Measurements from ENCODE around the gene CYTL1. TPM values are rescaled to one million over a fixed set of nuclear protein-coding genes. Genes with fewer than 3 reads are reported as not detected.

The CYTL1 gene
- total RNA-seq, 2 donors from 2014 or later: 2.2 to 3.7 TPM

DNA sequence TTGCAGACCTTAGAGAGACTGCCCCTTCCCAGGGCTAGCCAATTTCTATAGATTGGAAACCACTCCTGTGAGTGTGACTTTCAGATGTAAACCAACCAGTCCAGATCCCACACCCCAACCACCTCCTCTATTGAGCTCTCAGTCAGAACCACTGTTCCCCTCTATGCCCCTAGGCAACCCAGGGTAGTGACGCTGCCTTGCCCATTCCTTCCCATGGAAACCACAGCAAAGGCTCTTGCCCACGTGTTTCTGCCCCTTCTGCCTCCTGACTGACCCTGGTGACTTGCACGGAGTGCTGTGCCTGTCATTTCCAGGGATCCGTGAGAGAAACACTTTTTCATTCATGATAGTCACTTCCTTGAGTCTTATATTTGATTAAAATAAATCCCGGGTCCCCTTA lies 32.4 kb downstream of the CYTL1 start:
- Histone ChIP-seq H3K36me3 (ENCODE audit: control insufficient read depth, insufficient read depth, low read length) (no peaks in the 10 kb centered on the region), H3K27ac (ENCODE audit: low read depth, low read length) (no peak overlapping the region), H3K9ac (ENCODE audit: extremely low read depth, low read length, poor library complexity, severe bottlenecking) (no peak overlapping the region), H3K4me1 (ENCODE audit: control insufficient read depth, insufficient read depth, low read length) (no peaks in the 10 kb centered on the region), H3K4me3 (ENCODE audit: low read length) (no peak overlapping the region), H3K9me3 (ENCODE audit: control insufficient read depth, low read length) (no peaks in the 10 kb centered on the region), H3K27me3 (ENCODE audit: control insufficient read depth, insufficient read depth, low read length, poor library complexity, severe bottlenecking) (no peaks in the 10 kb centered on the region)
- no peaks in the 10 kb centered on the region for H3K36me3 Mint-ChIP-seq (ENCODE audit: low read depth)
- H3K27me3 Mint-ChIP-seq (ENCODE audit: insufficient read depth): no peaks in the 10 kb centered on the region
- 80 to 87% methylated on average over 4 to 5 of the region's 5 CpGs for WGBS, 2 experiments (ENCODE audit: insufficient coverage in 1 of 2, insufficient read length in 1 of 2)
- H3K27ac Mint-ChIP-seq: no peak overlapping the region
- no peaks in the 10 kb centered on the region for H3K9me3 Mint-ChIP-seq
- TF ChIP-seq CTCF (conservative IDR thresholded peaks at IDR 0.05): no peak
- DNase-seq: no peak
- no peak overlapping the region for H3K4me3 Mint-ChIP-seq
- H3K4me1 Mint-ChIP-seq: no peaks in the 10 kb centered on the region

DNA sequence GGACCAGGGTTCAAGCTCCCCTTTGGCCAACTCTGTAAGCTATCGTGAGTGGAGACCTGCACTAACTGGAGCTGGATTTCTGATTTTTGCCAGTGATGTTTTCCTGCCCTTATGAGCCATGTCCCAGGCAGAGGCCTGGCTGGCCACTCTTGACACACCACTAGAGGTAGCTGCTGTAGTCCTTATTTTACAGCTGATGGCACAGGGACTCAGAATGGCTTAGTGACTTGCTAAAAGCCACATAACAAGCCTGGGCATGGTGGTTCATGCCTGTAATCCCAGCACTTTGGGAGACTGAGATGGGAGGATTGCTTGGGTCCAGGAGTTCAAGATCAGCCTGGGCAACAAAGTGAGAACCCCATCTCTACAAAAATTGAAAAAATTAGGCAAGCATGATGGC lies 33.4 kb downstream of the CYTL1 start:
- no peaks in the 10 kb centered on the region for H3K4me1 Mint-ChIP-seq
- Histone ChIP-seq H3K4me1 (ENCODE audit: control insufficient read depth, insufficient read depth, low read length) (no peaks in the 10 kb centered on the region), H3K9me3 (ENCODE audit: control insufficient read depth, low read length) (no peaks in the 10 kb centered on the region), H3K36me3 (ENCODE audit: control insufficient read depth, insufficient read depth, low read length) (no peaks in the 10 kb centered on the region), H3K27me3 (ENCODE audit: control insufficient read depth, insufficient read depth, low read length, poor library complexity, severe bottlenecking) (no peaks in the 10 kb centered on the region), H3K4me3 (ENCODE audit: low read length) (no peak overlapping the region), H3K9ac (ENCODE audit: extremely low read depth, low read length, poor library complexity, severe bottlenecking) (no peak overlapping the region), H3K27ac (ENCODE audit: low read depth, low read length) (no peak overlapping the region)
- peak; percentile 67 for TF ChIP-seq CTCF (conservative IDR thresholded peaks at IDR 0.05)
- H3K27me3 Mint-ChIP-seq (ENCODE audit: insufficient read depth): no peaks in the 10 kb centered on the region
- no peak overlapping the region for H3K4me3 Mint-ChIP-seq
- peak; percentile 69 for DNase-seq
- 80 to 82% methylated on average over 1 of the region's 1 CpG for WGBS, 2 experiments (ENCODE audit: insufficient coverage in 1 of 2, insufficient read length in 1 of 2)
- H3K27ac Mint-ChIP-seq: no peak overlapping the region
- no peaks in the 10 kb centered on the region for H3K9me3 Mint-ChIP-seq
- no peaks in the 10 kb centered on the region for H3K36me3 Mint-ChIP-seq (ENCODE audit: low read depth)

DNA sequence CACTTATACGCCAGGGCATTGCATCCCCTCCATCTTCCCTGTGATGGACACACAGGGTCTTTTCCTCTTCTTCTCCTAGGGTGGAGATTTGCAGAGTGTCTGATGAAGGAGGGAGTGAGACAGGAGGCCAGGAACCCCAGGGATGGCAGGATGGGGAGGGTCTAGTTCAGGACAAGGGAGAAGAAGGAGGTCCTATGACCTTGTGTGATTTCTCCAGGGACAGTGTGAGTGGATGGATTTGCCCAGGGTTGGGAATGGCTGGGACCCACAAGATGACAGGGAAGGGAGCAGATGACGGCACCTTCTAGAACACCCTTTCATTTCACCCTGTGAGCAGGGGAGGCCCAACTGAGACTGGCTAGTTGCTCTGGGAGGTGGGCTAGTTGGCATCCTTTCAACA lies 34.2 kb downstream of the CYTL1 start:
- Histone ChIP-seq H3K36me3 (ENCODE audit: control insufficient read depth, insufficient read depth, low read length) (no peaks in the 10 kb centered on the region), H3K9ac (ENCODE audit: extremely low read depth, low read length, poor library complexity, severe bottlenecking) (no peak overlapping the region), H3K4me3 (ENCODE audit: low read length) (no peak overlapping the region), H3K27me3 (ENCODE audit: control insufficient read depth, insufficient read depth, low read length, poor library complexity, severe bottlenecking) (no peaks in the 10 kb centered on the region), H3K4me1 (ENCODE audit: control insufficient read depth, insufficient read depth, low read length) (no peaks in the 10 kb centered on the region), H3K9me3 (ENCODE audit: control insufficient read depth, low read length) (no peaks in the 10 kb centered on the region), H3K27ac (ENCODE audit: low read depth, low read length) (no peak overlapping the region)
- Mint-ChIP-seq H3K27me3 (ENCODE audit: insufficient read depth) (no peaks in the 10 kb centered on the region), H3K4me1 (no peaks in the 10 kb centered on the region), H3K36me3 (ENCODE audit: low read depth) (no peaks in the 10 kb centered on the region), H3K4me3 (no peak overlapping the region), H3K27ac (no peak overlapping the region), H3K9me3 (no peaks in the 10 kb centered on the region)
- no peak for TF ChIP-seq CTCF (conservative IDR thresholded peaks at IDR 0.05)
- DNase-seq: no peak
- WGBS, 2 experiments (ENCODE audit: insufficient coverage in 1 of 2, insufficient read length in 1 of 2): 68% methylated on average over 2 of the region's 2 CpGs; no CpG with 5 or more reads in 1 of the 2 experiments
